ENCODE data around the gene SORCS3.

The SORCS3 gene

DNA sequence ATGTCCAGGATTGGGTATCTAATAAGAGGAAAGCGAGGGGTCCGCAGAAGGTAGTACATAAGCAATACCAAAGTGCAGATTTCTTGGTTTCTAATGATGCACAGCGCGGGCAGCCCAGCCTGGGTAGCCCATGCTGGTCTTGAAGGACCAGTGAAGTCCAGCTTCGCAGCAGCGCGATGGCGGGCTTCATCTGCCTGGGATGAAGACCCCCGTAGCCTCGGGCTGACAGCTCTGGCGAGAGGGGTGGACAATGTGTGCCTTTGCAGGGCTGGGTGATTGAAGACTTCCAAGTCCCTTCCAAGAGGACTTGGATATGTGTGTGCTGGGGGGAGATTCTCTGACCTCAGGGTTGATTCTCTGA, 2.2 kb downstream of the SORCS3 start:
- no peaks in the 10 kb centered on the region for H3K9me3 ChIP-seq (ENCODE audit: insufficient read depth, low read length)
- H3K9ac ChIP-seq (ENCODE audit: low read length), result no peak overlapping the region
- TF ChIP-seq, protein P1, sequence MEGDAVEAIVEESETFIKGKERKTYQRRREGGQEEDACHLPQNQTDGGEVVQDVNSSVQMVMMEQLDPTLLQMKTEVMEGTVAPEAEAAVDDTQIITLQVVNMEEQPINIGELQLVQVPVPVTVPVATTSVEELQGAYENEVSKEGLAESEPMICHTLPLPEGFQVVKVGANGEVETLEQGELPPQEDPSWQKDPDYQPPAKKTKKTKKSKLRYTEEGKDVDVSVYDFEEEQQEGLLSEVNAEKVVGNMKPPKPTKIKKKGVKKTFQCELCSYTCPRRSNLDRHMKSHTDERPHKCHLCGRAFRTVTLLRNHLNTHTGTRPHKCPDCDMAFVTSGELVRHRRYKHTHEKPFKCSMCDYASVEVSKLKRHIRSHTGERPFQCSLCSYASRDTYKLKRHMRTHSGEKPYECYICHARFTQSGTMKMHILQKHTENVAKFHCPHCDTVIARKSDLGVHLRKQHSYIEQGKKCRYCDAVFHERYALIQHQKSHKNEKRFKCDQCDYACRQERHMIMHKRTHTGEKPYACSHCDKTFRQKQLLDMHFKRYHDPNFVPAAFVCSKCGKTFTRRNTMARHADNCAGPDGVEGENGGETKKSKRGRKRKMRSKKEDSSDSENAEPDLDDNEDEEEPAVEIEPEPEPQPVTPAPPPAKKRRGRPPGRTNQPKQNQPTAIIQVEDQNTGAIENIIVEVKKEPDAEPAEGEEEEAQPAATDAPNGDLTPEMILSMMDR (IDR thresholded peaks at IDR 0.05; ENCODE audit: insufficient read depth, low read length, poor library complexity, severe bottlenecking), result no peak
- no peak for TF ChIP-seq EZH2phosphoT487 (conservative IDR thresholded peaks at IDR 0.05; ENCODE audit: low read length)
- no peaks in the 10 kb centered on the region for H3K36me3 ChIP-seq (ENCODE audit: low read length)
- no peaks in the 10 kb centered on the region for H3K27me3 ChIP-seq (ENCODE audit: low read length)
- no peak overlapping the region for H3K4me3 ChIP-seq (ENCODE audit: insufficient read depth, low read length, poor library complexity, severe bottlenecking)
- H2AFZ ChIP-seq (ENCODE audit: low read depth, low read length, severe bottlenecking), result no peak overlapping the region
- no peaks in the 10 kb centered on the region for H3K9me2 ChIP-seq (replicated peaks; ENCODE audit: insufficient read depth, low read length)
- H3K79me2 ChIP-seq (ENCODE audit: insufficient read depth, low read length), result no peaks in the 10 kb centered on the region
- H3F3A ChIP-seq (ENCODE audit: insufficient read depth), result no peaks in the 10 kb centered on the region
- no peak overlapping the region for H3K4me2 ChIP-seq (ENCODE audit: low read depth, low read length, poor library complexity, severe bottlenecking)
- no peaks in the 10 kb centered on the region for H4K20me1 ChIP-seq (ENCODE audit: low read depth, low read length)
- no peak overlapping the region for H3K27ac ChIP-seq (ENCODE audit: low read depth, low read length)

DNA sequence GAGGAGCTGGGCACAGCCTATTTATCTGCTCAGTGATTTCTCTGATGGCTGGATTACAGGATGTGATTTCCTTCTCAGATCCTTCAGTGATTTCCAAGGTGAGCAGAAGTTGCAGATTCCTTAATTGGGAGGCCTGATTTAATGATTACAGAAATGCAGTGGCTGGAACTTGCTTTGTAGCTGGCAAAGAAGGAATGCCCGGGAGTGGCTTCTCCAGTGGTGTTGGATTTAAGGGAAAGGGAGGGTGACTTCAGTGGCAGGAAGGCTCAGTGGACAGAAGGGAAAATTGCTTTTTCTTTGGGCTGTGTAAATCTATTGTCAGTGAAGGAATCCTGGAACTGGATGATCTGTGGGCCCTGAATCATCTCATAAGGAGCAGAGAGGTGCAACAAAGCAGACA, 5.1 kb downstream of the SORCS3 start:
- no peak overlapping the region for H3K9ac ChIP-seq (ENCODE audit: low read length)
- no peaks in the 10 kb centered on the region for H3K27me3 ChIP-seq (ENCODE audit: low read length)
- no peaks in the 10 kb centered on the region for H3K79me2 ChIP-seq (ENCODE audit: insufficient read depth, low read length)
- no peaks in the 10 kb centered on the region for H3F3A ChIP-seq (ENCODE audit: insufficient read depth)
- no peak overlapping the region for H3K4me2 ChIP-seq (ENCODE audit: low read depth, low read length, poor library complexity, severe bottlenecking)
- H2AFZ ChIP-seq (ENCODE audit: low read depth, low read length, severe bottlenecking), result no peak overlapping the region
- no peaks in the 10 kb centered on the region for H3K36me3 ChIP-seq (ENCODE audit: low read length)
- TF ChIP-seq, protein P1 (IDR thresholded peaks at IDR 0.05; ENCODE audit: insufficient read depth, low read length, poor library complexity, severe bottlenecking), result no peak
- no peak for TF ChIP-seq EZH2phosphoT487 (conservative IDR thresholded peaks at IDR 0.05; ENCODE audit: low read length)
- no peak overlapping the region for H3K4me3 ChIP-seq (ENCODE audit: insufficient read depth, low read length, poor library complexity, severe bottlenecking)
- no peaks in the 10 kb centered on the region for H4K20me1 ChIP-seq (ENCODE audit: low read depth, low read length)
- H3K9me3 ChIP-seq (ENCODE audit: insufficient read depth, low read length), result no peaks in the 10 kb centered on the region
- H3K9me2 ChIP-seq (replicated peaks; ENCODE audit: insufficient read depth, low read length), result no peaks in the 10 kb centered on the region
- H3K27ac ChIP-seq (ENCODE audit: low read depth, low read length), result no peak overlapping the region

DNA sequence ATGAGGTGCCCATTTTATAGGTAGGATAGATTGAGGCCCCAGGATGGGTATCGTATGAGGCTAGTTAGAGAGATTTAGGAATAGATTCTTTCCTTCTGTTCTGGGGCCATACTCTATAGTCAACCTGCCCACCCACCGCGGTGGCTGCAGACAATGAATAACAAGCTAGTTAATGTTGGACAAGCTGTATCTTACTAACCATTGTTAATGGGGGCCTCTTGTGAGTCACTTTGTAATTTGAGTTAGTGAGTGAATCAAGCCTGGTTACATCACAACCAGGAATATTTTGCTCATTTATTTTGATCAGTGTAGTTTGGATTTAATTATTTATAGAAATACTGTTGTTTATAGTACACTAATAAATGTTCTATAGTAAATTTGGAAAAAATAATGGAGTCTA, 7.3 kb downstream of the SORCS3 start:
- TF ChIP-seq, protein P1 (IDR thresholded peaks at IDR 0.05; ENCODE audit: insufficient read depth, low read length, poor library complexity, severe bottlenecking), result no peak
- TF ChIP-seq EZH2phosphoT487 (conservative IDR thresholded peaks at IDR 0.05; ENCODE audit: low read length), result no peak
- Histone ChIP-seq H3K36me3 (ENCODE audit: low read length) (no peaks in the 10 kb centered on the region), H3K9me3 (ENCODE audit: insufficient read depth, low read length) (no peaks in the 10 kb centered on the region), H3K27me3 (ENCODE audit: low read length) (no peaks in the 10 kb centered on the region), H3K79me2 (ENCODE audit: insufficient read depth, low read length) (no peaks in the 10 kb centered on the region), H3K9ac (ENCODE audit: low read length) (no peak overlapping the region), H4K20me1 (ENCODE audit: low read depth, low read length) (no peaks in the 10 kb centered on the region), H3F3A (ENCODE audit: insufficient read depth) (no peaks in the 10 kb centered on the region), H3K27ac (ENCODE audit: low read depth, low read length) (no peak overlapping the region), H3K4me2 (ENCODE audit: low read depth, low read length, poor library complexity, severe bottlenecking) (no peak overlapping the region), H3K4me3 (ENCODE audit: insufficient read depth, low read length, poor library complexity, severe bottlenecking) (no peak overlapping the region), H3K9me2 (replicated peaks; ENCODE audit: insufficient read depth, low read length) (no peaks in the 10 kb centered on the region), H2AFZ (ENCODE audit: low read depth, low read length, severe bottlenecking) (no peak overlapping the region)

DNA sequence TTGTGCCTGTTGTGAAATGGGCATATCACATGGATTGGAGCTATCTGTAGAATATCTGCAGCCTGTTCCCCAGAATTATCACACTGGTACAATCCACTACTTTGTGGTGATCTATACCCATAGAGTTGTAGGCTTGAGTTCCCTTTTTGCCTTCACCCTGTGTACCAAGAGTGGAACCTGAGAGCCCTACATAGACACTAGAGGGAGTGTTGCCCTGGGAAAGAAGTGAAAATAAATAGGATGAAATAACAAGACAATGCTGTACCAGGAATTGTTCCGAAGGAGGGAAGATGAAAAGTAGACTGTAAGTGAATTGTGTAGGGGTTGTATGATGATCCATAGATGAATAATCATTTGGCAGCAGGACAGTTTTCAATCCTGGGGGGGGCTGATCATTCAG, 9.0 kb downstream of the SORCS3 start:
- TF ChIP-seq EZH2phosphoT487 (conservative IDR thresholded peaks at IDR 0.05; ENCODE audit: low read length), result no peak
- TF ChIP-seq, protein P1 (IDR thresholded peaks at IDR 0.05; ENCODE audit: insufficient read depth, low read length, poor library complexity, severe bottlenecking), result no peak
- Histone ChIP-seq H3K9me3 (ENCODE audit: insufficient read depth, low read length) (no peaks in the 10 kb centered on the region), H3K4me2 (ENCODE audit: low read depth, low read length, poor library complexity, severe bottlenecking) (no peak overlapping the region), H3K4me3 (ENCODE audit: insufficient read depth, low read length, poor library complexity, severe bottlenecking) (no peak overlapping the region), H3K27me3 (ENCODE audit: low read length) (no peaks in the 10 kb centered on the region), H2AFZ (ENCODE audit: low read depth, low read length, severe bottlenecking) (no peak overlapping the region), H3K9me2 (replicated peaks; ENCODE audit: insufficient read depth, low read length) (no peaks in the 10 kb centered on the region), H3K9ac (ENCODE audit: low read length) (no peak overlapping the region), H3F3A (ENCODE audit: insufficient read depth) (no peaks in the 10 kb centered on the region), H3K79me2 (ENCODE audit: insufficient read depth, low read length) (no peaks in the 10 kb centered on the region), H3K36me3 (ENCODE audit: low read length) (no peaks in the 10 kb centered on the region), H4K20me1 (ENCODE audit: low read depth, low read length) (no peaks in the 10 kb centered on the region), H3K27ac (ENCODE audit: low read depth, low read length) (no peak overlapping the region)
